Measurements from ENCODE around the gene LTA4H.
A peak's percentile ranks its signal among the peaks of the same experiment; 100 is the strongest.

The LTA4H gene

DNA sequence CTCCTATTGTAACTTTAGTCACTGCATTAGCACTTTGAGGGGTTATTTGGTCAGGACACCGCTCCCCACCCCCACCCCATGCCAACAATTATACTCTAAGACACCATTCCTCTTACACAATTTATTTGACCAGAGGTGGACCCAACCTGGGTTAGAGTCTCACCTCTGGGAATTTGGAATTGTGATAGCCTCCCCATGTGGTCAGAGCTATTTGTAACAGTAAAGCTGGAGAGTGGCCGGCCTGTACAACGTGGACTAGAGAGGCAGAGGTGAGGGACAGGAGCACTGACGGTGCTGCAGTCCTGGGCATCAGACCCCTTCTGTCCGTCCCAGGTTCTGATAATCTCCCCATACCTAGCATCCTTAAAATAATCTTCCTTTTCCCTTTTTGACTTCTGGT lies 35.9 kb downstream of the LTA4H start:
- H2BK12ac ChIP-seq (ENCODE audit: low read length in 2 of 2), result no peak overlapping the region
- no peak overlapping the region for H3K4me2 ChIP-seq (ENCODE audit: low read length, poor library complexity, severe bottlenecking)
- no peaks in the 10 kb centered on the region for H3K4me1 ChIP-seq (ENCODE audit: control insufficient read depth, insufficient read depth, low read depth, low read length)
- no peak overlapping the region for H3K4ac ChIP-seq (ENCODE audit: low read depth in 1 of 2, low read length in 2 of 2)
- no peaks in the 10 kb centered on the region for H3K27me3 ChIP-seq (ENCODE audit: control insufficient read depth in 1 of 2, insufficient read depth in 1 of 2, low read length in 2 of 2)
- no peak overlapping the region for H4K91ac ChIP-seq (ENCODE audit: low read length)
- no peak overlapping the region for H3K4me3 ChIP-seq (ENCODE audit: insufficient read depth in 1 of 2, low read depth in 1 of 2, low read length in 2 of 2)
- DNase-seq, result no peak
- WGBS, result 67% methylated on average over 5 of the region's 5 CpGs
- H3K27ac ChIP-seq (ENCODE audit: low read length, poor library complexity, severe bottlenecking), result no peak overlapping the region
- H3K18ac ChIP-seq (ENCODE audit: low read depth in 1 of 2, low read length in 2 of 2), result no peak overlapping the region
- no peak overlapping the region for H3K9ac ChIP-seq (ENCODE audit: low read length)
- no peaks in the 10 kb centered on the region for H3K79me1 ChIP-seq (replicated peaks; ENCODE audit: low read length, poor library complexity, severe bottlenecking)
- peaks cover 25 to 27% of the 10 kb centered on the region in 2 experiments for H3K36me3 ChIP-seq (ENCODE audit: control insufficient read depth in 1 of 2, insufficient read depth in 2 of 2, low read depth in 1 of 2, low read length in 2 of 2)
- H2AK5ac ChIP-seq (ENCODE audit: low read length, severe bottlenecking), result no peak overlapping the region
- H3K9me3 ChIP-seq (ENCODE audit: control insufficient read depth, low read length), result no peaks in the 10 kb centered on the region
- H4K8ac ChIP-seq (ENCODE audit: low read length), result no peak overlapping the region
- no peak overlapping the region for H2BK15ac ChIP-seq (ENCODE audit: low read depth, poor library complexity, severe bottlenecking)
- H2AFZ ChIP-seq (ENCODE audit: low read depth, low read length), result no peak overlapping the region
- H3K23ac ChIP-seq (ENCODE audit: low read length in 2 of 2), result no peak overlapping the region
- H3K14ac ChIP-seq (ENCODE audit: low read length in 2 of 2), result no peak overlapping the region
- no peak overlapping the region for H2BK5ac ChIP-seq (ENCODE audit: low read depth, low read length, poor library complexity, severe bottlenecking)
- H2BK120ac ChIP-seq (ENCODE audit: low read depth, low read length), result no peak overlapping the region

DNA sequence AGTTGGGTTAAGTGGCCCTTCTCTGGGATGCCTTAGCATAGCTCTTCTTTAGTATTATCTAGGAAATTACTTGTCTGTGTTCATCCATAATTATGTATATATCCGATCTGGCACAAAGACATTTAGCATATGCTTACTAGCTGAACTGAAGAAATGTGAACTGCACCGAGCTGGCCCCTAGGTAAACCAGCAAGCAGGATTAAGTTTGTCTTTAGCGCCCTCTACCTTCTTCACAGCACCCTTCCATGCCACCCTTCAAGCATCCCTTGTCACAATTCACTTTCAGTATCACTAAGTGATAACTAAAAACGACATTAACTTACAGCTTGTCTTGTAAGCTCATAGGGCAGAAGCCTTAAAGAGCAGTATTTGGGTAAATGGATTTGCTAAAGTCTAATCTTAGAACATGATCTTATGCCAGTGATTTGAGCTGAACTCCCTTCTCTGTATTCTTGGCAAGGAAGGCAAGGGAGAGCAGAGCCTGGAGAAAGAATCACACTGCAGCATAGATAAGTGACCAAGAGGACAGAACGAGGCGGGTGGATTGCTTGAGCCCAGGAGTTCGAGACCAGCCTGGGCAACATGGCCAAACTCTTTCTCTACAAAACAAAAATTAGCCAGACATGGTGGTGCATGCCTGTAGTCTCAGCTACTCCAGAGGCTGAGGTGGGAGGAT lies 36.6 kb downstream of the LTA4H start:
- DNase-seq, result peak; percentile 61
- Histone ChIP-seq H3K4me1 (ENCODE audit: control insufficient read depth, insufficient read depth, low read depth, low read length) (no peaks in the 10 kb centered on the region), H3K9ac (ENCODE audit: low read length) (no peak overlapping the region), H2BK120ac (ENCODE audit: low read depth, low read length) (no peak overlapping the region), H2BK15ac (ENCODE audit: low read depth, poor library complexity, severe bottlenecking) (no peak overlapping the region), H4K8ac (ENCODE audit: low read length) (no peak overlapping the region), H3K4me3 (ENCODE audit: insufficient read depth in 1 of 2, low read depth in 1 of 2, low read length in 2 of 2) (no peak overlapping the region), H2AK5ac (ENCODE audit: low read length, severe bottlenecking) (no peak overlapping the region), H4K91ac (ENCODE audit: low read length) (no peak overlapping the region), H3K9me3 (ENCODE audit: control insufficient read depth, low read length) (no peaks in the 10 kb centered on the region), H3K4ac (ENCODE audit: low read depth in 1 of 2, low read length in 2 of 2) (no peak overlapping the region), H3K14ac (ENCODE audit: low read length in 2 of 2) (no peak overlapping the region), H2AFZ (ENCODE audit: low read depth, low read length) (no peak overlapping the region), H3K79me1 (replicated peaks; ENCODE audit: low read length, poor library complexity, severe bottlenecking) (no peaks in the 10 kb centered on the region), H3K4me2 (ENCODE audit: low read length, poor library complexity, severe bottlenecking) (no peak overlapping the region), H3K27ac (ENCODE audit: low read length, poor library complexity, severe bottlenecking) (no peak overlapping the region), H3K36me3 (ENCODE audit: control insufficient read depth in 1 of 2, insufficient read depth in 2 of 2, low read depth in 1 of 2, low read length in 2 of 2) (peaks cover 20 to 24% of the 10 kb centered on the region in 2 experiments), H3K23ac (ENCODE audit: low read length in 2 of 2) (no peak overlapping the region), H3K27me3 (ENCODE audit: control insufficient read depth in 1 of 2, insufficient read depth in 1 of 2, low read length in 2 of 2) (no peaks in the 10 kb centered on the region), H3K18ac (ENCODE audit: low read depth in 1 of 2, low read length in 2 of 2) (no peak overlapping the region), H2BK12ac (ENCODE audit: low read length in 2 of 2) (no peak overlapping the region), H2BK5ac (ENCODE audit: low read depth, low read length, poor library complexity, severe bottlenecking) (no peak overlapping the region)
- 33% methylated on average over 6 of the region's 7 CpGs for WGBS

DNA sequence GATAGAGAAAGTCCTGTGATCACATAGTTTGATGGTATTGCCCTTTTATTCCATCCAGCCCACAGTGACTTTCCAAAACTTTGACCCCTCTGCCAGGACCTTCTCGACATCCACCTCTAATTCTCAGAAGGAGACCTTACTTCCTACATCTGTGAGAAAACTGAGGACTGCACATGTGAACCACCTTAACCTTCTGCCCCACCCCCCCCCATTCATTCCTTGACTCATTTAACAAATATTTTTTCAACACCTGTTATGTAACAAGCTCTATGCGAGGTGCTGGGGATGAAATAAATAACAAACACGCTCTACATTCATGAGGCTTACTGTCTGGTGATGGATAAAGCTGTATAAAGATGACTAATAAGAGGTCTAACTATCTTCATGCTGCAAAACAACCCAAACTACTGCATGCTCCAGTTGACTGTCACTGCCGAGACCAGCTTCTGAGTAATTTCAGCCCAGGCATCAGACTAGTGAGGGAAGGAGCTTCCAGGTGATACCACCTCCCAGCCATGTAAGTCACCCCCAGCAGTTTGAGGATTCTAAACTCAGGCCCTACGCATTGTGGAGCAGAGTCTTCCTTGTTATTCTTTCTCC lies 37.4 kb downstream of the LTA4H start:
- Histone ChIP-seq H3K9ac (ENCODE audit: low read length) (no peak overlapping the region), H2BK15ac (ENCODE audit: low read depth, poor library complexity, severe bottlenecking) (no peak overlapping the region), H3K27me3 (ENCODE audit: control insufficient read depth in 1 of 2, insufficient read depth in 1 of 2, low read length in 2 of 2) (no peaks in the 10 kb centered on the region), H4K91ac (ENCODE audit: low read length) (no peak overlapping the region), H3K27ac (ENCODE audit: low read length, poor library complexity, severe bottlenecking) (no peak overlapping the region), H2BK120ac (ENCODE audit: low read depth, low read length) (no peak overlapping the region), H2BK5ac (ENCODE audit: low read depth, low read length, poor library complexity, severe bottlenecking) (no peak overlapping the region), H3K79me1 (replicated peaks; ENCODE audit: low read length, poor library complexity, severe bottlenecking) (no peaks in the 10 kb centered on the region), H2AK5ac (ENCODE audit: low read length, severe bottlenecking) (no peak overlapping the region), H3K4ac (ENCODE audit: low read depth in 1 of 2, low read length in 2 of 2) (no peak overlapping the region), H2AFZ (ENCODE audit: low read depth, low read length) (no peak overlapping the region), H3K23ac (ENCODE audit: low read length in 2 of 2) (no peak overlapping the region), H2BK12ac (ENCODE audit: low read length in 2 of 2) (no peak overlapping the region), H3K9me3 (ENCODE audit: control insufficient read depth, low read length) (no peaks in the 10 kb centered on the region), H3K4me1 (ENCODE audit: control insufficient read depth, insufficient read depth, low read depth, low read length) (no peaks in the 10 kb centered on the region), H4K8ac (ENCODE audit: low read length) (no peak overlapping the region), H3K18ac (ENCODE audit: low read depth in 1 of 2, low read length in 2 of 2) (no peak overlapping the region), H3K4me2 (ENCODE audit: low read length, poor library complexity, severe bottlenecking) (no peak overlapping the region), H3K4me3 (ENCODE audit: insufficient read depth in 1 of 2, low read depth in 1 of 2, low read length in 2 of 2) (no peak overlapping the region), H3K36me3 (ENCODE audit: control insufficient read depth in 1 of 2, insufficient read depth in 2 of 2, low read depth in 1 of 2, low read length in 2 of 2) (peaks cover 14 to 24% of the 10 kb centered on the region in 2 experiments), H3K14ac (ENCODE audit: low read length in 2 of 2) (no peak overlapping the region)
- WGBS, result 86% methylated on average over 3 of the region's 5 CpGs
- DNase-seq, result no peak

DNA sequence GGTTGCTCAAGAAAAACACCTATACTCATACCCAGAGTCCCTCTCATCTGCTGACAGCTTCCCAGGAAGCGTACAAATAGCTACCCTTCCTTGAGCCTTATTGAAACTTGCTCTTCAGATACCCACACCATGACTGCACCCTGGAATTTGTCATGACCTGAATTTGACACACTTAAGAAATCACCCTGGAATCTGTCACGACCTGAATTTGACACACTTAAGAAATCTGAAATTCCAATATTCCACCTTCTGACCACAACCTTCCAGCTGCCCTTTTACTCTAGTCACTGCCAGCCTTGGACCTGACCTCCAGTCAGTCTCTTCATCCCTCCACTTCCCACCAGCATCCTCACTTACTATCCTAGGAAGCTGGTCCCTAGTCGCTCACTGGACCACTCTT lies 38.1 kb downstream of the LTA4H start:
- 91% methylated on average over 3 of the region's 3 CpGs for WGBS
- no peaks in the 10 kb centered on the region for H3K4me1 ChIP-seq (ENCODE audit: control insufficient read depth, insufficient read depth, low read depth, low read length)
- H3K79me1 ChIP-seq (replicated peaks; ENCODE audit: low read length, poor library complexity, severe bottlenecking), result no peaks in the 10 kb centered on the region
- H2AK5ac ChIP-seq (ENCODE audit: low read length, severe bottlenecking), result no peak overlapping the region
- no peak overlapping the region for H2BK12ac ChIP-seq (ENCODE audit: low read length in 2 of 2)
- no peak overlapping the region for H2AFZ ChIP-seq (ENCODE audit: low read depth, low read length)
- no peak overlapping the region for H3K23ac ChIP-seq (ENCODE audit: low read length in 2 of 2)
- H3K14ac ChIP-seq (ENCODE audit: low read length in 2 of 2), result no peak overlapping the region
- no peak overlapping the region for H2BK5ac ChIP-seq (ENCODE audit: low read depth, low read length, poor library complexity, severe bottlenecking)
- no peak overlapping the region for H2BK15ac ChIP-seq (ENCODE audit: low read depth, poor library complexity, severe bottlenecking)
- H3K27ac ChIP-seq (ENCODE audit: low read length, poor library complexity, severe bottlenecking), result no peak overlapping the region
- H3K4me3 ChIP-seq (ENCODE audit: insufficient read depth in 1 of 2, low read depth in 1 of 2, low read length in 2 of 2), result no peak overlapping the region
- no peaks in the 10 kb centered on the region for H3K9me3 ChIP-seq (ENCODE audit: control insufficient read depth, low read length)
- no peak overlapping the region for H2BK120ac ChIP-seq (ENCODE audit: low read depth, low read length)
- DNase-seq, result no peak
- H3K4ac ChIP-seq (ENCODE audit: low read depth in 1 of 2, low read length in 2 of 2), result no peak overlapping the region
- H3K4me2 ChIP-seq (ENCODE audit: low read length, poor library complexity, severe bottlenecking), result no peak overlapping the region
- peaks cover 8 to 21% of the 10 kb centered on the region in 2 experiments for H3K36me3 ChIP-seq (ENCODE audit: control insufficient read depth in 1 of 2, insufficient read depth in 2 of 2, low read depth in 1 of 2, low read length in 2 of 2)
- no peak overlapping the region for H4K91ac ChIP-seq (ENCODE audit: low read length)
- no peak overlapping the region for H3K18ac ChIP-seq (ENCODE audit: low read depth in 1 of 2, low read length in 2 of 2)
- no peak overlapping the region for H4K8ac ChIP-seq (ENCODE audit: low read length)
- H3K27me3 ChIP-seq (ENCODE audit: control insufficient read depth in 1 of 2, insufficient read depth in 1 of 2, low read length in 2 of 2), result peaks cover 0 to 6% of the 10 kb centered on the region in 2 experiments
- no peak overlapping the region for H3K9ac ChIP-seq (ENCODE audit: low read length)

Data from mesenchymal stem cell (in vitro differentiated cells and primary cell).